BE2C (cell line): ENCODE measurements around the gene FAT4.

Source experiments
- DNase-seq: peaks from one replicate; pipeline ENCODE4 v3.0.0-alpha.2; 2020
- H3K27me3 ChIP-seq: fragments of 250-450 bp; sonication (Bioruptor Pico); 2 replicates; pipeline ENCODE4 v1.5.1; 2020; ENCODE audit warnings: mild to moderate bottlenecking
- H3K36me3 ChIP-seq: fragments of 250-450 bp; sonication (Bioruptor Pico); 2 replicates; pipeline ENCODE4 v1.5.1; 2020; ENCODE audit warnings: mild to moderate bottlenecking
- H3K4me1 ChIP-seq: fragments of 250-450 bp; sonication (Bioruptor Pico); 2 replicates; pipeline ENCODE4 v1.5.1; 2020
- H3K4me3 ChIP-seq: 2 replicates; pipeline ENCODE4 v1.5.1; 2011; ENCODE audit warnings: low read depth, low read length
- H3K9me3 ChIP-seq: fragments of 250-450 bp; sonication (Bioruptor Pico); 2 replicates; pipeline ENCODE4 v1.5.1; 2020
- TF ChIP-seq, protein P1 (sequence below): IDR thresholded peaks from 2 replicates; pipeline ENCODE4 v1.5.1; 2012; ENCODE audit warnings: mild to moderate bottlenecking, low read depth, low read length

Gene FAT4

DNA sequence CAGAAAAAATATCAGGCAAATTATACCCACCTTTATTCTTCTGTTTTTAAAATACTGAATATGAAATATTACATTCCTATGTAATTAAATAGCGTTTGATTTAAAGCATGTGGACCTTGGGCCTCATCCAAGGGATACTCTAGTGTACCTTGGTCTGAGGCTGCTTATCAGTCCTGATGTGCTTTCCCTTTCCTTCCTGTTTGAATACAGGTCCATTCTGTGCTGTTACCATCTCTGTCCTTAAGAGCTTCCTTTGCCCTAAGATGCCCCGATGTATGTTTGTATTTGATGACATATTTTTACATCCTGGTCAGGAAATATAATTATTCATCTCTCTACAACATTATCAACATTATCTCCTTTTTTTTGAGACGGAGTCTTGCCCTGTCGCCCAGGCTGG is 24.1 kb downstream of the FAT4 start:
- no peak for DNase-seq
- Histone ChIP-seq H3K27me3 (no peaks in the 10 kb centered on the region), H3K36me3 (no peaks in the 10 kb centered on the region), H3K9me3 (no peaks in the 10 kb centered on the region), H3K4me1 (no peaks in the 10 kb centered on the region), H3K4me3 (no peak overlapping the region)
- TF ChIP-seq, protein P1, sequence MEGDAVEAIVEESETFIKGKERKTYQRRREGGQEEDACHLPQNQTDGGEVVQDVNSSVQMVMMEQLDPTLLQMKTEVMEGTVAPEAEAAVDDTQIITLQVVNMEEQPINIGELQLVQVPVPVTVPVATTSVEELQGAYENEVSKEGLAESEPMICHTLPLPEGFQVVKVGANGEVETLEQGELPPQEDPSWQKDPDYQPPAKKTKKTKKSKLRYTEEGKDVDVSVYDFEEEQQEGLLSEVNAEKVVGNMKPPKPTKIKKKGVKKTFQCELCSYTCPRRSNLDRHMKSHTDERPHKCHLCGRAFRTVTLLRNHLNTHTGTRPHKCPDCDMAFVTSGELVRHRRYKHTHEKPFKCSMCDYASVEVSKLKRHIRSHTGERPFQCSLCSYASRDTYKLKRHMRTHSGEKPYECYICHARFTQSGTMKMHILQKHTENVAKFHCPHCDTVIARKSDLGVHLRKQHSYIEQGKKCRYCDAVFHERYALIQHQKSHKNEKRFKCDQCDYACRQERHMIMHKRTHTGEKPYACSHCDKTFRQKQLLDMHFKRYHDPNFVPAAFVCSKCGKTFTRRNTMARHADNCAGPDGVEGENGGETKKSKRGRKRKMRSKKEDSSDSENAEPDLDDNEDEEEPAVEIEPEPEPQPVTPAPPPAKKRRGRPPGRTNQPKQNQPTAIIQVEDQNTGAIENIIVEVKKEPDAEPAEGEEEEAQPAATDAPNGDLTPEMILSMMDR = no peak

DNA sequence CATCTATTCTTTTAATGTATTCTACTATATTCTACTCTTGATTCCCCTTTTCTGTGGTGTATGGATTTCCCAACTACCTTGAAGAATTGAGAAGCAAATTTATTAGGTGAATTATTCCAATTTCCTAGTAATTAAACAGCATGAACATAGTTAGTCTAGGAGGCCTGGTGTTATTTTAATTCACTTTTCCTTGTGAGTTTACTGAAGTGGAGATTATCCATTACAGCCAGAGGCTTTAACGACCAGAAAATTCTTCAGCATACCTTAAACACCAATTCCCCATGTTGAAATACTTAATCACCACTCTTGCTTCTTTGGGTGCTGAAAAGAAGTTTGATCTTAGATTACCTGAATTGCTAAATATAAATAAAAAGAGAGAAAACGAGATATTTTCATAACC is 29.4 kb downstream of the FAT4 start:
- no peak for DNase-seq
- TF ChIP-seq, protein P1 = no peak
- H3K27me3 ChIP-seq = no peaks in the 10 kb centered on the region
- no peaks in the 10 kb centered on the region for H3K4me1 ChIP-seq
- H3K9me3 ChIP-seq = no peaks in the 10 kb centered on the region
- no peak overlapping the region for H3K4me3 ChIP-seq
- no peaks in the 10 kb centered on the region for H3K36me3 ChIP-seq

DNA sequence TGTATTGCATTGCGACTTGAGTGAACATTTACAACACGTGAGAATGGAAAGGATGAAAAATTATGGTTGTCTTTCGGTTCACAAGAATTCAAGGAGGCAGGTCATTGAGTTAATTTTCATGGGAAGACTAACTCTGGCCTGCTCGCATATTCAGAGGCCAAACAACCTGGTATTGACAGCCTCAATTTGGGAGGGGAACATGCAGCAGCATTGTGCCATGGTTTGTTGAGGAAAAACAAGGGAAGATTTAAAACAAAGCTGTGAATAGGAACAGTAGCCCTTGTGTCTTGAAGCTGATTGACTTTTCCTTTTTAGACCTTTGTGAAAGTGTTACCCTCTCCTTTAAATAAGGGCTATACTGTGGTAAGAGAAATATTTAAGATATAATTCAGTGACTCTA is 31.9 kb downstream of the FAT4 start:
- H3K9me3 ChIP-seq = no peaks in the 10 kb centered on the region
- no peak for DNase-seq
- H3K27me3 ChIP-seq = no peaks in the 10 kb centered on the region
- H3K4me1 ChIP-seq = no peaks in the 10 kb centered on the region
- no peak overlapping the region for H3K4me3 ChIP-seq
- TF ChIP-seq, protein P1 = no peak
- H3K36me3 ChIP-seq = no peaks in the 10 kb centered on the region

DNA sequence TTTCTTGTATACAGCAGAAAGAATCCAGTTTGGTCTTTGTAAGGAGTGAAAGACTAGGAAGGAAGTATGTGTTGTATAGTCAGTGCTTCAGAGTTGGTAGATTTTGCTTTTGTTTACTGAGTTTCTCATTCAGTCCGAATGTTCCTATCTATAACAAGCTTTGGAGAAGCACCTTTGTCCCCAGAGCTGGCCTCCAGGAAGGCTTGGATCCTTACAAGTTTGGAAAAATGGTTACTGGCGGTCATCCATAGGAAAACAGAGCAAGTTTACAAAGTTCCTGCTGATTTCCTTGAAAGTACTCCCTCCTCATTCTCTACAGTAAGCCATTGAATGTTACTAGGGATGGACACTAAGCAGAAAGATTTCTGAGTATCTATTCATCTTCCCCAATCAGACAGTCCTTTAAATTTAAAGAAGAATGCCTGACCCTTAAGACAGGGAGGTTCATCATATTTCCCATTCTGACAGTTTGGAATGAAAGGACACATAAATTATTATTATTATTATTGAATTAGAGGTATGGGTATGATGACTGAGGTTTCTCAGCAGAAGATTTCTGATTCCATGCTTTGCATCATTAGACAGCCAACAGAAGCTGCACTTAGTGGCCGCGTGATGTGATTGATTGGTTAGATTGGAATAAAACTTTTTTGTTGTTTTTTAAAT is 35.8 kb downstream of the FAT4 start:
- Histone ChIP-seq H3K4me3 (no peak overlapping the region), H3K4me1 (no peaks in the 10 kb centered on the region), H3K27me3 (no peaks in the 10 kb centered on the region), H3K36me3 (no peaks in the 10 kb centered on the region), H3K9me3 (no peaks in the 10 kb centered on the region)
- TF ChIP-seq, protein P1 = no peak
- no peak for DNase-seq

DNA sequence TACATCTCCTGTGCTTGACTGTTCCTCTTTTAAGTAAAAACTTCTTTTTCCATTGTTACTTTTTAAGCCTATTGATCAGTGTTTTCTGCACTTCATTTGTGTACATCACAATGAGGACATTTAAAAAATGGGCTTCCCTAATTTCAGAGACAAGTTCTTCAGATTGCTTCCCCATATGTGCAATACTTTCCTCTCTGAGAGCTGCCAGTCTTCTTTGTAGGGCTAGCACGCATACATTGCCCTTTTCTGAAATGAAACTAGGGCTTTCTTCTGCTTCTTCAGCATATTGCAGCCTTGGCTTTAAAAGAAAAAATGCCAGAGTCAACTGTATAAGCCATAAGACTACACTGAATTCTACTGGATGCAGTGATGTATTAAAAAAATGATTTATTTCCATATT is 37.8 kb downstream of the FAT4 start:
- no peaks in the 10 kb centered on the region for H3K27me3 ChIP-seq
- no peaks in the 10 kb centered on the region for H3K36me3 ChIP-seq
- TF ChIP-seq, protein P1 = no peak
- no peak overlapping the region for H3K4me3 ChIP-seq
- H3K4me1 ChIP-seq = no peaks in the 10 kb centered on the region
- no peaks in the 10 kb centered on the region for H3K9me3 ChIP-seq
- DNase-seq = no peak

DNA sequence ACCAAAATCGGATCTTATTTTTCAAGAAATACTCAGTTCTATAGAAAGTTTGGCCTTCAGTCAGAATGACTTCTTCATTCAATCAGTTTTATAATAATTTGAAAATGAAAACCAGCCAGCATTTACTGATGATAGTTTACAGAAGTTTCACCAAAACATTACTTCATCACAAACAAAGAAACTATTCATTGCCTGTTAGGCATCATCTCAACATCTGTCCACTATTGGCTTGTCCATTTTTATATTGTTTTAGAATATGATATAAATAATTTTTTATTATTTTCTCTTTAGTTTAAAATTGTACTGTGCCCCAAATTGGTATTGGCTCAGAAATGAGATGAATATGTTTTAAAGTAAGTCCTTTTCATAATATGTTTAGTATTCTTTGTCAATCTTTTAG is 38.4 kb downstream of the FAT4 start:
- Histone ChIP-seq H3K36me3 (no peaks in the 10 kb centered on the region), H3K27me3 (no peaks in the 10 kb centered on the region), H3K4me1 (no peaks in the 10 kb centered on the region), H3K4me3 (no peak overlapping the region), H3K9me3 (no peaks in the 10 kb centered on the region)
- DNase-seq = no peak
- TF ChIP-seq, protein P1 = no peak
